ENCODE measurements around the gene TNFSF15. TPM values are rescaled to one million over a fixed set of nuclear protein-coding genes. Genes with fewer than 3 reads are reported as not detected.

Gene TNFSF15
- total and polyA plus RNA-seq, 2 experiments from 2014 or later = under 0.01 TPM; not detected in 1

DNA sequence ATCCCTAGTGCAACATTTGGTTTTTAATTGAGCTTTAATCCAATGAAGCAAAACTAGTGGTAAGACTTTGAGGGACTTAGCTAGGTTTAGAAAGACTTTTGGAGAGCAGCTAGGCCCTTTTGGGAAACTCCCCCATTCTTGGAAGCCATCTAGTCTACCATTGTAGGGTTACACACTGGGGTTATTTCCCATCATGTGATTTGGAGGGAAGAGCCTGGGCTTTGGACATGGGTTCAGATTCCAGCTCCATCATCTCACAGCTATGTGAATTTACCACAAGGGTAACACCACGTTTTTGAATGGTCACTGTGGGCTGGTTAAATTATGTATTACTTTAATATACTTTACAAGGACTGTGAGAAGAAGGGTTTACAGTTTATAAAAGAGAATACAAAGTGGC, 18.3 kb upstream of the TNFSF15 start:
- no peak overlapping the region for H3K9ac ChIP-seq
- H3K27ac ChIP-seq = no peak overlapping the region
- H3K36me3 ChIP-seq (ENCODE audit: low read depth) = no peaks in the 10 kb centered on the region
- no peaks in the 10 kb centered on the region for H3K9me3 ChIP-seq (ENCODE audit: low read depth)
- H3K9me2 ChIP-seq (ENCODE audit: insufficient read depth) = no peaks in the 10 kb centered on the region
- no peak for TF ChIP-seq EZH2phosphoT487 (IDR thresholded peaks at IDR 0.05; ENCODE audit: insufficient read depth, low read depth)
- TF ChIP-seq EZH2 (IDR thresholded peaks at IDR 0.05; ENCODE audit: insufficient read depth, poor library complexity, severe bottlenecking) = no peak
- H3K4me1 ChIP-seq (ENCODE audit: insufficient read depth) = peaks cover 8% of the 10 kb centered on the region
- no peaks in the 10 kb centered on the region for H4K20me1 ChIP-seq (ENCODE audit: insufficient read depth)
- no peak overlapping the region for H3K4me3 ChIP-seq
- H3K27me3 ChIP-seq (replicated peaks; ENCODE audit: insufficient read depth) = no peaks in the 10 kb centered on the region
- 0 to 3% methylated on average over 1 of the region's 1 CpG for WGBS, 2 experiments (ENCODE audit: low coverage in 1 of 2, low lambda C conversion rate in 2 of 2, missing lambda C conversion rate in 2 of 2)
- no peaks in the 10 kb centered on the region for H3K79me2 ChIP-seq (ENCODE audit: insufficient read depth)
- in situ Hi-C loops (cut with MboI) = no loop called here
- DNase-seq = peak; percentile 65
- H3F3A ChIP-seq (ENCODE audit: insufficient read depth) = no peaks in the 10 kb centered on the region
- no peak overlapping the region for H3K4me2 ChIP-seq (ENCODE audit: unreplicated experiment)
- H2AFZ ChIP-seq = no peak overlapping the region

DNA sequence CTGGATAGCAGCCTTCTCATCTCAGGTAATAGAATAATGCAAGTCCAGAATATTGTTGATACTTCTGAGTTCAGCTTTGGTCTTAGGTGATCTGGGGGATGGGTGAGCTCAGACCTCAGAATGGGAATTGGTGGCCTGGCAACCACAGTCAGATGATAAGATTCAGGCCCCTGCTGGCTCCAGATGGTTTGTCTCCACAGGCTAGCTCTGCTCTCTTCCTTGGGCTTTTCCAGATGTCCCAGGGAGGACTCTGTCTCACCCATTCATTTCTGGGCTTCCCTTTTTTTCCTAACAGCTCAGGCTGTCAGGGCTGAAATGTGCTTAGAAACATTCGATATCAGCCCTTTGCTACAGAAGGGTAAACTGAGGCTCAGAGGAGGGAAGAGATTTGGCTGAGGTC, 17.6 kb upstream of the TNFSF15 start:
- Histone ChIP-seq H2AFZ (no peak overlapping the region), H3K36me3 (ENCODE audit: low read depth) (no peaks in the 10 kb centered on the region)
- TF ChIP-seq EZH2 (IDR thresholded peaks at IDR 0.05; ENCODE audit: insufficient read depth, poor library complexity, severe bottlenecking) = no peak
- no peak for TF ChIP-seq EZH2phosphoT487 (IDR thresholded peaks at IDR 0.05; ENCODE audit: insufficient read depth, low read depth)

DNA sequence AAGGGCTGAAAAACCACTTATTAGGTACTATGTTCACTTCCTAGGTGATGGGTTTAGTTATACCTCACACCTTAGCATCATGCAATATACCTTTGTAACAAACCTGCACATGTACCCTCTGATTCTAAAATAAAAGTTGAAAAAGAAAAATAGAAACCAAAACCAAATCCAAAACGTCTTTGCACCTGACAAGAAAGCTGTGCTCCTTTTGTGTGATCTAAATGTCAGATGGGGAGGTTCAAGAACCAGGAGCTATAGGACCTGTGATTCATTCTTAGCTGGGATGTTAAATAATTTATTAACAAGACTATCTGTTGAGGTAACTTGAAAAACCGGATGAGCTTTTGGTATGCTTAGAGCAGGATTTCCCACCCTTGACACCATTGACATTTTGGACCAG, 16.9 kb upstream of the TNFSF15 start:
- WGBS, 2 experiments (ENCODE audit: low coverage in 1 of 2, low lambda C conversion rate in 2 of 2, missing lambda C conversion rate in 2 of 2) = 84 to 91% methylated on average over 2 of the region's 2 CpGs
- no peak for DNase-seq
- in situ Hi-C loops (cut with MboI) = no loop called here
- no peak overlapping the region for H3K9ac ChIP-seq
- no peak overlapping the region for H2AFZ ChIP-seq
- no peaks in the 10 kb centered on the region for H3K9me2 ChIP-seq (ENCODE audit: insufficient read depth)
- no peak overlapping the region for H3K4me3 ChIP-seq
- peaks cover 8% of the 10 kb centered on the region for H3K4me1 ChIP-seq (ENCODE audit: insufficient read depth)
- H4K20me1 ChIP-seq (ENCODE audit: insufficient read depth) = no peaks in the 10 kb centered on the region
- no peaks in the 10 kb centered on the region for H3K9me3 ChIP-seq (ENCODE audit: low read depth)
- H3F3A ChIP-seq (ENCODE audit: insufficient read depth) = no peaks in the 10 kb centered on the region
- TF ChIP-seq EZH2phosphoT487 (IDR thresholded peaks at IDR 0.05; ENCODE audit: insufficient read depth, low read depth) (no peak), EZH2 (IDR thresholded peaks at IDR 0.05; ENCODE audit: insufficient read depth, poor library complexity, severe bottlenecking) (no peak)
- no peaks in the 10 kb centered on the region for H3K36me3 ChIP-seq (ENCODE audit: low read depth)
- no peaks in the 10 kb centered on the region for H3K27me3 ChIP-seq (replicated peaks; ENCODE audit: insufficient read depth)
- no peak overlapping the region for H3K4me2 ChIP-seq (ENCODE audit: unreplicated experiment)
- no peak overlapping the region for H3K27ac ChIP-seq
- no peaks in the 10 kb centered on the region for H3K79me2 ChIP-seq (ENCODE audit: insufficient read depth)

More for the DNA sequence above, 17.6 kb upstream of the TNFSF15 start:
- no peaks in the 10 kb centered on the region for H4K20me1 ChIP-seq (ENCODE audit: insufficient read depth)
- H3K79me2 ChIP-seq (ENCODE audit: insufficient read depth) = no peaks in the 10 kb centered on the region
- H3K27me3 ChIP-seq (replicated peaks; ENCODE audit: insufficient read depth) = no peaks in the 10 kb centered on the region
- no peak overlapping the region for H3K4me2 ChIP-seq (ENCODE audit: unreplicated experiment)
- H3F3A ChIP-seq (ENCODE audit: insufficient read depth) = no peaks in the 10 kb centered on the region
- 39 to 61% methylated on average over 1 of the region's 1 CpG for WGBS, 2 experiments (ENCODE audit: low coverage in 1 of 2, low lambda C conversion rate in 2 of 2, missing lambda C conversion rate in 2 of 2)
- H3K4me1 ChIP-seq (ENCODE audit: insufficient read depth) = peaks cover 8% of the 10 kb centered on the region
- in situ Hi-C loops (cut with MboI) = no loop called here
- H3K27ac ChIP-seq = no peak overlapping the region
- H3K9ac ChIP-seq = no peak overlapping the region
- H3K9me3 ChIP-seq (ENCODE audit: low read depth) = no peaks in the 10 kb centered on the region
- H3K4me3 ChIP-seq = no peak overlapping the region
- no peaks in the 10 kb centered on the region for H3K9me2 ChIP-seq (ENCODE audit: insufficient read depth)
- DNase-seq = no peak

DNA sequence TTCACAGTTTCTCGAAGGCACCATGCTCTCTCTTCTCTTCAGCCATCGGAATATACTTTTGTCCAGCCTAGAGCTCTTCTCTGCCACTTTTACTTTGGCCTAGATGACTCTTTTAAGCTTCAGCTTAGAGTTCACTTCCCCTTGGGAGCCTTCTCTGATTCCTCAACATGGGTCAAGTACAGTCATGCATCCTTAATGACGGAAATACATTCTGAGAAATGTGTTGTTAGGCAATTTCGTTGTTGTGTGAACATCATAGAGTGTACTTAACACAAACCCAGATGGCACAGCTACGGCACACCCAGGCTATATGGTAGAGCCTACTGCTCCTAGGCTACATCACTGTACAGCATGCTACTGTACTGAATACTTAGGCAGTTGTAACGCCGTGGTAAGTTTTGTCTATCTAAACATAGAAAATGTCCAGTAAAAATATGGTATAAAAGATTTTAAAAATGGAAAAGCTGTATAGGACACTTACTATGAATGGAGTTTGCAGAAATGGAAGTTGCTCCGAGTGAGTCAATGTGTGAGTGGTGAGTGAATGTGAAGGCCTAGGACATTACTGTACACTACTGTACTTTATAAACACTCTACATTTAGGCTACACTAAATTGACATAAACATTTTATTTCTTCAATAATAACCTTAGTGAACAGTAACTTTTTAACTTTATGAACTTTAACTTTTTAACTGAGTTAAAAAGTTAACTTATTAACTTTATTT, 15.1 kb upstream of the TNFSF15 start:
- TF ChIP-seq EZH2phosphoT487 (IDR thresholded peaks at IDR 0.05; ENCODE audit: insufficient read depth, low read depth) = no peak
- TF ChIP-seq EZH2 (IDR thresholded peaks at IDR 0.05; ENCODE audit: insufficient read depth, poor library complexity, severe bottlenecking) = no peak
- in situ Hi-C loops (cut with MboI) = no loop called here
- 94 to 95% methylated on average over 8 of the region's 8 CpGs for WGBS, 2 experiments (ENCODE audit: low coverage in 1 of 2, low lambda C conversion rate in 2 of 2, missing lambda C conversion rate in 2 of 2)

More for the DNA sequence above, 15.1 kb upstream of the TNFSF15 start:
- H3K4me1 ChIP-seq (ENCODE audit: insufficient read depth) = peaks cover 8% of the 10 kb centered on the region
- no peak overlapping the region for H3K9ac ChIP-seq
- DNase-seq = peak; percentile 28
- no peak overlapping the region for H3K4me2 ChIP-seq (ENCODE audit: unreplicated experiment)
- H3K9me2 ChIP-seq (ENCODE audit: insufficient read depth) = no peaks in the 10 kb centered on the region
- no peaks in the 10 kb centered on the region for H3K79me2 ChIP-seq (ENCODE audit: insufficient read depth)
- no peaks in the 10 kb centered on the region for H3K36me3 ChIP-seq (ENCODE audit: low read depth)
- H3K27me3 ChIP-seq (replicated peaks; ENCODE audit: insufficient read depth) = no peaks in the 10 kb centered on the region
- H2AFZ ChIP-seq = no peak overlapping the region
- H3K9me3 ChIP-seq (ENCODE audit: low read depth) = no peaks in the 10 kb centered on the region
- no peaks in the 10 kb centered on the region for H3F3A ChIP-seq (ENCODE audit: insufficient read depth)
- H4K20me1 ChIP-seq (ENCODE audit: insufficient read depth) = no peaks in the 10 kb centered on the region
- H3K27ac ChIP-seq = no peak overlapping the region
- H3K4me3 ChIP-seq = no peak overlapping the region

Data from GM23248 (cell line).